ENCODE measurements around the gene HENMT1. TPM values are rescaled to one million over a fixed set of nuclear protein-coding genes. Genes with fewer than 3 reads are reported as not detected.

Gene HENMT1
- polyA plus RNA-seq, 4 donors = 8.9 to 10.8 (median 9.6) TPM

DNA sequence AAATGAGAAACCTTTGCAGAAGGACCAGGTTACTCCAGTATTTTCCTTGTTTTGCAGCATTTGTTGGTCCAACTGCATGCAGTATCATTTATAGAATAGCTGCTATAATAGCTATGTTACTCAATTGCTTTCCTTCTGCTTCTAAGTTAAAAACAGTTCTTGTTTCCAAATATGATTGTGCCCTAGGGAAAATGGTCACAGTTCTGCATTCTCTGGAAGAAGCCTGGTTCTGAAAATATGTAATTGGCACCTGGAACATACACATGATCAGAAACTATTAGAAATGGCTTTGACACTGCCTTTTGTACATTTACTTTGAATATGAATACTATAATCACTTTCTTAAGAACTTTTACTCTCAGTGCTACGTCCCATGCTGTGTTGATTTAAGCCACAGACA, 33.6 kb downstream of the HENMT1 start:
- no peak overlapping the region for H3K4me3 ChIP-seq (ENCODE audit: low read depth in 1 of 3, low read length in 3 of 3)
- H3K4me1 ChIP-seq (ENCODE audit: control insufficient read depth in 3 of 3, insufficient read depth in 2 of 3, low read depth in 1 of 3, low read length in 2 of 3) = no peaks in the 10 kb centered on the region
- WGBS, 3 donors = 62 to 86% (median 78%) methylated on average over 1 of the region's 1 CpG
- no peaks in the 10 kb centered on the region for H3K9me3 ChIP-seq (ENCODE audit: control insufficient read depth in 2 of 2, insufficient read depth in 1 of 2, low read depth in 1 of 2, low read length in 1 of 2)
- no peak overlapping the region for H3K27ac ChIP-seq (ENCODE audit: low read depth in 1 of 3, low read length in 2 of 3)
- no peak for DNase-seq
- no peaks in the 10 kb centered on the region for H3K27me3 ChIP-seq (ENCODE audit: control insufficient read depth in 3 of 3, insufficient read depth in 3 of 3, low read length in 3 of 3)
- peaks cover 2 to 12% (median 9%) of the 10 kb centered on the region in 3 donors for H3K36me3 ChIP-seq (ENCODE audit: control insufficient read depth in 3 of 3, insufficient read depth in 2 of 3, low read depth in 1 of 3, low read length in 3 of 3)
- FAIRE-seq = no peak

DNA sequence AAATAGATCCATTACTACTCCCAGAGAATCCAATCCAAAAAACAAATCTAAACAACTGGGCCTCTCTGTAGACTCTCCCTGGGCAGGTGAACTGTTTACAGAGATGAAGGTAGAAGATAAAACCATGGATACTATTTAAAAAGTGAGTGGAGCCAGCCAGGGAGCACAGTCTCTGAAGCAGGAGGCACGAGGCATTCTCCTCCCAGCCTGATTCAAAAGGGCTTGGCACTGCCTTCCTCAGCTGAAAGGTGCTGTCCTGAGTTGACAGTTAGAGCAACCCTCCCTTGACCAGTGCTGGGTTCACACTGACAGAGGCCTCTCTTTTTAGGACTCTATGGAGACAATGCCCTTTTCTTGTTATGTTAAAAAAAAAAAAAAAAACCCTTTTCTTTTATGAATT, 36.8 kb downstream of the HENMT1 start:
- H3K27ac ChIP-seq (ENCODE audit: low read depth in 1 of 3, low read length in 2 of 3) = no peak overlapping the region
- no peaks in the 10 kb centered on the region for H3K4me1 ChIP-seq (ENCODE audit: control insufficient read depth in 3 of 3, insufficient read depth in 2 of 3, low read depth in 1 of 3, low read length in 2 of 3)
- DNase-seq (no peak), FAIRE-seq (no peak)
- H3K4me3 ChIP-seq (ENCODE audit: low read depth in 1 of 3, low read length in 3 of 3) = no peak overlapping the region
- no peaks in the 10 kb centered on the region for H3K9me3 ChIP-seq (ENCODE audit: control insufficient read depth in 2 of 2, insufficient read depth in 1 of 2, low read depth in 1 of 2, low read length in 1 of 2)
- H3K27me3 ChIP-seq (ENCODE audit: control insufficient read depth in 3 of 3, insufficient read depth in 3 of 3, low read length in 3 of 3) = no peaks in the 10 kb centered on the region
- 70 to 80% (median 77%) methylated on average over 1 of the region's 1 CpG for WGBS, 3 donors
- H3K36me3 ChIP-seq (ENCODE audit: control insufficient read depth in 3 of 3, insufficient read depth in 2 of 3, low read depth in 1 of 3, low read length in 3 of 3) = peaks cover 0 to 12% (median 3%) of the 10 kb centered on the region in 3 donors

DNA sequence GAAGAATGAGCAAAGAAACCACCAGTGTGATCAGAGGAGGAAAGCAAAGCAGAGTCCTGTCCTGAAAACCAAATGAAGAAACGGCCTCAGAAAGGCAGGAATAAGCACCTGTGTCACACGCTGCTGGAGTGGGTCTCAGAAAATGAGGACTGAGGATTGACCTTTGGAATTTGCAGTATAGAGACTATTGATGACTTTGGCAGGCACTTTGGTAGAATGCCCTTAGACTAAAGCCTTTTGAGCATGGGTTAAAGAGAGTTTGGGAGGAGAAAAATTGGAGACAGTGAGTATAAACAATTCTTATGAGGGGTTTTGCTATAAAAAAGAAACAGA, 43.2 kb downstream of the HENMT1 start:
- no peak overlapping the region for H3K4me3 ChIP-seq (ENCODE audit: low read depth in 1 of 3, low read length in 3 of 3)
- no peaks in the 10 kb centered on the region for H3K4me1 ChIP-seq (ENCODE audit: control insufficient read depth in 3 of 3, insufficient read depth in 2 of 3, low read depth in 1 of 3, low read length in 2 of 3)
- no peaks in the 10 kb centered on the region for H3K9me3 ChIP-seq (ENCODE audit: control insufficient read depth in 2 of 2, insufficient read depth in 1 of 2, low read depth in 1 of 2, low read length in 1 of 2)
- WGBS, 3 donors = 64 to 91% (median 83%) methylated on average over 2 of the region's 2 CpGs
- FAIRE-seq = no peak
- H3K27ac ChIP-seq (ENCODE audit: low read depth in 1 of 3, low read length in 2 of 3) = no peak overlapping the region
- no peak for DNase-seq
- no peaks in the 10 kb centered on the region for H3K27me3 ChIP-seq (ENCODE audit: control insufficient read depth in 3 of 3, insufficient read depth in 3 of 3, low read length in 3 of 3)
- H3K36me3 ChIP-seq (ENCODE audit: control insufficient read depth in 3 of 3, insufficient read depth in 2 of 3, low read depth in 1 of 3, low read length in 3 of 3) = peaks cover 0 to 9% (median 2%) of the 10 kb centered on the region in 3 donors

GRCh38 chr1:108617008-108617723, 43.7 kb downstream of the HENMT1 start:
- H3K9me3 ChIP-seq (ENCODE audit: control insufficient read depth in 2 of 2, insufficient read depth in 1 of 2, low read depth in 1 of 2, low read length in 1 of 2) = no peaks in the 10 kb centered on the region
- WGBS, 3 donors = 87 to 90% (median 90%) methylated on average over 8 of the region's 8 CpGs
- FAIRE-seq (no peak), DNase-seq (no peak)
- no peak overlapping the region for H3K4me3 ChIP-seq (ENCODE audit: low read depth in 1 of 3, low read length in 3 of 3)
- H3K4me1 ChIP-seq (ENCODE audit: control insufficient read depth in 3 of 3, insufficient read depth in 2 of 3, low read depth in 1 of 3, low read length in 2 of 3) = no peaks in the 10 kb centered on the region
- H3K27me3 ChIP-seq (ENCODE audit: control insufficient read depth in 3 of 3, insufficient read depth in 3 of 3, low read length in 3 of 3) = no peaks in the 10 kb centered on the region
- no peak overlapping the region for H3K27ac ChIP-seq (ENCODE audit: low read depth in 1 of 3, low read length in 2 of 3)
- H3K36me3 ChIP-seq (ENCODE audit: control insufficient read depth in 3 of 3, insufficient read depth in 2 of 3, low read depth in 1 of 3, low read length in 3 of 3) = peaks cover 0 to 9% (median 2%) of the 10 kb centered on the region in 3 donors

DNA sequence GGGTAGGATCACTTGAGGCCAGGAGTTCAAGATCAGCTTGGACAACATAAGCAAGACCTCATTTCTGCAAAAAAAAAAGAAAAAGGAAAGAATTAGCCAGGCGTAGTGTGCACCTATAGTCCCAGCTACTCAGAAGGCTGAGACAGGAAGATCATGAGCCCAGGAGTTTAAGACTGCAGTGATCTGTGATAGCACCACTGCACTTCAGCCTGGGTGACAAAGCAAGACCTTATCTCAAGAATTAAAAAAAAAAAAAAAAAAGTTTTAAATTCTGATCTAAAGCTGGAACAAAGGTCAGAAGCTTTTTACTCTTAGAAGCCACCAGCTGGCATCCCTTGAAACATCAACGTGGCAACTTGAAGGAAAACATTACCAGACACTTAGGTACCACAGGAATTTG, 45.3 kb downstream of the HENMT1 start:
- Histone ChIP-seq H3K27ac (ENCODE audit: low read depth in 1 of 3, low read length in 2 of 3) (peak overlapping the region in 1 of 3 donors; percentile 31), H3K4me3 (ENCODE audit: low read depth in 1 of 3, low read length in 3 of 3) (no peak overlapping the region), H3K36me3 (ENCODE audit: control insufficient read depth in 3 of 3, insufficient read depth in 2 of 3, low read depth in 1 of 3, low read length in 3 of 3) (peaks cover 0 to 6% (median 2%) of the 10 kb centered on the region in 3 donors), H3K9me3 (ENCODE audit: control insufficient read depth in 2 of 2, insufficient read depth in 1 of 2, low read depth in 1 of 2, low read length in 1 of 2) (no peaks in the 10 kb centered on the region), H3K27me3 (ENCODE audit: control insufficient read depth in 3 of 3, insufficient read depth in 3 of 3, low read length in 3 of 3) (no peaks in the 10 kb centered on the region), H3K4me1 (ENCODE audit: control insufficient read depth in 3 of 3, insufficient read depth in 2 of 3, low read depth in 1 of 3, low read length in 2 of 3) (no peaks in the 10 kb centered on the region)
- no peak for FAIRE-seq
- WGBS, 3 donors = 15 to 51% (median 19%) methylated on average over 2 of the region's 2 CpGs
- DNase-seq = peak; percentile 46 to 53

GRCh38 chr1:108612496-108612895, 48.4 kb downstream of the HENMT1 start:
- no peak overlapping the region for H3K4me3 ChIP-seq (ENCODE audit: low read depth in 1 of 3, low read length in 3 of 3)
- H3K36me3 ChIP-seq (ENCODE audit: control insufficient read depth in 3 of 3, insufficient read depth in 2 of 3, low read depth in 1 of 3, low read length in 3 of 3) = peaks cover 0 to 12% (median 2%) of the 10 kb centered on the region in 3 donors
- WGBS, 3 donors = 82 to 93% (median 89%) methylated on average over 5 of the region's 5 CpGs
- no peaks in the 10 kb centered on the region for H3K9me3 ChIP-seq (ENCODE audit: control insufficient read depth in 2 of 2, insufficient read depth in 1 of 2, low read depth in 1 of 2, low read length in 1 of 2)
- FAIRE-seq = no peak
- no peaks in the 10 kb centered on the region for H3K4me1 ChIP-seq (ENCODE audit: control insufficient read depth in 3 of 3, insufficient read depth in 2 of 3, low read depth in 1 of 3, low read length in 2 of 3)
- DNase-seq = no peak
- H3K27me3 ChIP-seq (ENCODE audit: control insufficient read depth in 3 of 3, insufficient read depth in 3 of 3, low read length in 3 of 3) = no peaks in the 10 kb centered on the region
- no peak overlapping the region for H3K27ac ChIP-seq (ENCODE audit: low read depth in 1 of 3, low read length in 2 of 3)

DNA sequence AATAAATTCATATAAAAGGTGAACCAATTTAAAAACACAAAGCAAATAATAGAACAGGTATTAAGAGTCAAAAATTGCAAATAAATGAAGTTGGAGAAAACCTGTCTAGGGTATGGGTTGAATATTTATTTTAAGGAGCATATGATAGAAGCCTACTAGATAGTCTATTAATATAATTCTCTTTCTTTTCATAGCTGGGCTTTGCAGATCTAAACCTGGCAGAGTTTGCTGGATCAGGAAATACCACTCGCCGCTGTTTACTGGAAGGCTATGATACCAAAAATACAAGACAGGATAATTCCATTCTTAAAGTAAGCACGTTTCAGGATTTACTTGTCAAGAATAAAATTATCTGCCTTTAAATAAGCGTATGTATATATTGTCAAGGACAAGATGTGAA, 48.9 kb downstream of the HENMT1 start:
- Histone ChIP-seq H3K27ac (ENCODE audit: low read depth in 1 of 3, low read length in 2 of 3) (no peak overlapping the region), H3K27me3 (ENCODE audit: control insufficient read depth in 3 of 3, insufficient read depth in 3 of 3, low read length in 3 of 3) (no peaks in the 10 kb centered on the region), H3K4me3 (ENCODE audit: low read depth in 1 of 3, low read length in 3 of 3) (no peak overlapping the region), H3K9me3 (ENCODE audit: control insufficient read depth in 2 of 2, insufficient read depth in 1 of 2, low read depth in 1 of 2, low read length in 1 of 2) (no peaks in the 10 kb centered on the region), H3K4me1 (ENCODE audit: control insufficient read depth in 3 of 3, insufficient read depth in 2 of 3, low read depth in 1 of 3, low read length in 2 of 3) (no peaks in the 10 kb centered on the region), H3K36me3 (ENCODE audit: control insufficient read depth in 3 of 3, insufficient read depth in 2 of 3, low read depth in 1 of 3, low read length in 3 of 3) (peaks cover 0 to 13% (median 2%) of the 10 kb centered on the region in 3 donors)
- FAIRE-seq = no peak
- WGBS, 3 donors = 76 to 97% (median 87%) methylated on average over 4 of the region's 4 CpGs
- DNase-seq = no peak

DNA sequence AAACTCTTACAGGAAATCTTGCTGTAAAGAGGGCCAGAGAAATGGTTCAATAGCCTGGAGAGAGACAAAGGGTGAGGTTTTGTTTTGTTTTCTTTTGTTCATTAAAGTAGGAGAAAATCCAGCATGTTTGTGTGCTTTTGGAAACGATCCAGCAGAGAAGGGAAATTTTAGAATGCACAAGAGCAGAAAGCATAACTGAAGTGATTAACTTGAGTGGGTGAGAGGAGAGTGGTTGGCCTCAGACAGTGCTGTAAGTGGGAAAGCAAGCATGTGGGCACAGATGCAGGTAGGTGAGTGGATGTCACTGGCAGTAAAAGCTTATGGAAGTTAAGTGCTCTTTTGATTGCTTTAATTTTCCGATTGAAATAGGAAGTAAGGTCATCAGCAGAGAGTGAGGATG, 50.8 kb downstream of the HENMT1 start:
- H3K27ac ChIP-seq (ENCODE audit: low read depth in 1 of 3, low read length in 2 of 3) = no peak overlapping the region
- H3K4me1 ChIP-seq (ENCODE audit: control insufficient read depth in 3 of 3, insufficient read depth in 2 of 3, low read depth in 1 of 3, low read length in 2 of 3) = no peaks in the 10 kb centered on the region
- H3K36me3 ChIP-seq (ENCODE audit: control insufficient read depth in 3 of 3, insufficient read depth in 2 of 3, low read depth in 1 of 3, low read length in 3 of 3) = peaks cover 0 to 14% (median 2%) of the 10 kb centered on the region in 3 donors
- H3K9me3 ChIP-seq (ENCODE audit: control insufficient read depth in 2 of 2, insufficient read depth in 1 of 2, low read depth in 1 of 2, low read length in 1 of 2) = no peaks in the 10 kb centered on the region
- no peak overlapping the region for H3K4me3 ChIP-seq (ENCODE audit: low read depth in 1 of 3, low read length in 3 of 3)
- FAIRE-seq = no peak
- DNase-seq = no peak
- no peaks in the 10 kb centered on the region for H3K27me3 ChIP-seq (ENCODE audit: control insufficient read depth in 3 of 3, insufficient read depth in 3 of 3, low read length in 3 of 3)
- WGBS, 3 donors = 70 to 82% (median 77%) methylated on average over 2 of the region's 2 CpGs
